ENCODE measurements around the gene UBTD2.
"Not testable (repeated sequence)": the region's sequence is repeated elsewhere in the genome, so short reads cannot be mapped to it uniquely, and the experiment has no call there.

DNA sequence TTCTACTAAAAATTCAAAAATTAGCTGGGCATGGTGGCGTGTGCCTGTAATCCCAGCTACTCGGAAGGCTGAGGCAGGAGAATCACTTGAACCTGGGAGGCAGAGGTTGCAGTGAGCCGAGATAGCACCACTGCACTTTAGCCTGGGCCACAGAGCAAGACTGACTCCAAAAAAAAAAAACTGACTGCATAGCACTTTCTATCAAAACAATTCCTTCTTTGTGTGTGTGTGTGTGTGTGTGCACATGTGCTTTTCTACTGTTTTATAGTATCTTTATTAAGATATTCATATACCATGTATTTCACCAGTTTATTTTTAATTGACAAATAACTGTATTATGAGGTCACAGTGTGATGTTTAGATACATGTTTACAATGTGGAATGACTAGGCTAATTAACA lies 3.6 kb upstream of the UBTD2 start:
- not testable (repeated sequence) for TF ChIP-seq EZH2 (IDR thresholded peaks at IDR 0.05; ENCODE audit: low read length)
- TF ChIP-seq, protein P1, sequence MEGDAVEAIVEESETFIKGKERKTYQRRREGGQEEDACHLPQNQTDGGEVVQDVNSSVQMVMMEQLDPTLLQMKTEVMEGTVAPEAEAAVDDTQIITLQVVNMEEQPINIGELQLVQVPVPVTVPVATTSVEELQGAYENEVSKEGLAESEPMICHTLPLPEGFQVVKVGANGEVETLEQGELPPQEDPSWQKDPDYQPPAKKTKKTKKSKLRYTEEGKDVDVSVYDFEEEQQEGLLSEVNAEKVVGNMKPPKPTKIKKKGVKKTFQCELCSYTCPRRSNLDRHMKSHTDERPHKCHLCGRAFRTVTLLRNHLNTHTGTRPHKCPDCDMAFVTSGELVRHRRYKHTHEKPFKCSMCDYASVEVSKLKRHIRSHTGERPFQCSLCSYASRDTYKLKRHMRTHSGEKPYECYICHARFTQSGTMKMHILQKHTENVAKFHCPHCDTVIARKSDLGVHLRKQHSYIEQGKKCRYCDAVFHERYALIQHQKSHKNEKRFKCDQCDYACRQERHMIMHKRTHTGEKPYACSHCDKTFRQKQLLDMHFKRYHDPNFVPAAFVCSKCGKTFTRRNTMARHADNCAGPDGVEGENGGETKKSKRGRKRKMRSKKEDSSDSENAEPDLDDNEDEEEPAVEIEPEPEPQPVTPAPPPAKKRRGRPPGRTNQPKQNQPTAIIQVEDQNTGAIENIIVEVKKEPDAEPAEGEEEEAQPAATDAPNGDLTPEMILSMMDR (optimal IDR thresholded peaks at IDR 0.05 in 1 of 3, IDR thresholded peaks at IDR 0.05 in 1 of 3, conservative IDR thresholded peaks at IDR 0.05 in 1 of 3; ENCODE audit: extremely low read depth in 1 of 3, insufficient read depth in 2 of 3, low read length in 3 of 3) = not testable (repeated sequence)

Data from keratinocyte (primary cell).